H9 (cell line): ENCODE measurements around the gene ARID3C. TPM values are rescaled to one million over a fixed set of nuclear protein-coding genes. Genes with fewer than 3 reads are reported as not detected.

Source experiments
- DNase-seq: peaks from one replicate; pipeline ENCODE4 v3.0.0-alpha.2; 2017
- H2AFZ ChIP-seq: one replicate; pipeline ENCODE4 v1.6.1; 2013; ENCODE audit warnings: mild to moderate bottlenecking, low read length, control low read depth, moderate library complexity
- H2AK5ac ChIP-seq: 2 replicates; pipeline ENCODE4 v1.6.1; 2013; ENCODE audit warnings: low read length, control low read depth, mixed read lengths; ENCODE audit not compliant: insufficient read length
- H2BK120ac ChIP-seq: one replicate; pipeline ENCODE4 v1.6.1; 2013; ENCODE audit warnings: low read depth, mild to moderate bottlenecking, low read length, control low read depth, inconsistent platforms; ENCODE audit not compliant: poor library complexity, severe bottlenecking
- H2BK12ac ChIP-seq: 2 replicates; pipeline ENCODE4 v1.6.1; 2013; ENCODE audit warnings: low read length, control low read depth, mixed read lengths, low read depth; ENCODE audit not compliant: insufficient read length
- H2BK15ac ChIP-seq: 2 replicates; pipeline ENCODE4 v1.6.1; 2013; ENCODE audit warnings: low read depth, low read length, control low read depth
- H2BK20ac ChIP-seq: one replicate; pipeline ENCODE4 v1.6.1; 2013; ENCODE audit warnings: low read depth, mild to moderate bottlenecking, low read length, control low read depth, inconsistent platforms; ENCODE audit not compliant: poor library complexity, severe bottlenecking
- H2BK5ac ChIP-seq: 2 replicates; pipeline ENCODE4 v1.6.1; 2013; ENCODE audit warnings: low read length, control low read depth, mixed read lengths; ENCODE audit not compliant: insufficient read length
- H3K14ac ChIP-seq: 2 replicates; pipeline ENCODE4 v1.6.1; 2013; ENCODE audit warnings: low read length, control low read depth; ENCODE audit not compliant: insufficient read depth
- H3K18ac ChIP-seq: 2 replicates; pipeline ENCODE4 v1.6.1; 2013; ENCODE audit warnings: low read depth, mild to moderate bottlenecking, mixed read lengths, low read length, control low read depth; ENCODE audit not compliant: insufficient read length
- H3K23ac ChIP-seq: 2 replicates; pipeline ENCODE4 v1.6.1; 2013; ENCODE audit warnings: low read length, control low read depth, mixed read lengths, low read depth; ENCODE audit not compliant: insufficient read length
- H3K23me2 ChIP-seq: 2 replicates; pipeline ENCODE4 v1.6.1; 2013; ENCODE audit warnings: low read depth, mild to moderate bottlenecking, mixed read lengths, low read length, control low read depth; ENCODE audit not compliant: insufficient read length, poor library complexity, severe bottlenecking
- H3K27ac ChIP-seq: 2 replicates; pipeline ENCODE4 v1.5.1; 2013; ENCODE audit warnings: low read length, control low read depth, mixed read lengths, low read depth; ENCODE audit not compliant: insufficient read length
- H3K27me3 ChIP-seq: 2 replicates; pipeline ENCODE4 v1.6.1; 2013; ENCODE audit warnings: low read length, control low read depth, inconsistent platforms; ENCODE audit not compliant: insufficient read depth
- H3K4ac ChIP-seq: 2 replicates; pipeline ENCODE4 v1.6.1; 2013; ENCODE audit warnings: low read depth, mild to moderate bottlenecking, control low read depth, inconsistent platforms, low read length, moderate library complexity
- H3K4me1 ChIP-seq: 2 replicates; pipeline ENCODE4 v1.6.1; 2013; ENCODE audit warnings: low read length, control low read depth, inconsistent platforms; ENCODE audit not compliant: insufficient read depth
- H3K4me2 ChIP-seq: 2 replicates; pipeline ENCODE4 v1.6.1; 2013; ENCODE audit warnings: low read length, control low read depth, mixed read lengths; ENCODE audit not compliant: insufficient read length, insufficient read depth
- H3K56ac ChIP-seq: 2 replicates; pipeline ENCODE4 v1.6.1; 2013; ENCODE audit warnings: low read depth, mild to moderate bottlenecking, mixed read lengths, low read length, control low read depth; ENCODE audit not compliant: insufficient read length
- H3K79me1 ChIP-seq: 2 replicates; pipeline ENCODE4 v1.6.1; 2013; ENCODE audit warnings: low read depth, mild to moderate bottlenecking, moderate library complexity, low read length, control low read depth, inconsistent platforms; ENCODE audit not compliant: insufficient read depth, poor library complexity, severe bottlenecking
- H3K79me2 ChIP-seq: 2 replicates; pipeline ENCODE4 v1.6.1; 2013; ENCODE audit warnings: low read length, control low read depth, inconsistent platforms; ENCODE audit not compliant: insufficient read depth
- H3K9ac ChIP-seq: 2 replicates; pipeline ENCODE4 v1.6.1; 2013; ENCODE audit warnings: low read length, control low read depth, mixed read lengths; ENCODE audit not compliant: insufficient read length; ENCODE audit errors: extremely low read depth
- H3K9me3 ChIP-seq: one replicate; pipeline ENCODE4 v1.6.1; 2013; ENCODE audit warnings: low read depth, low read length, inconsistent platforms; ENCODE audit not compliant: control insufficient read depth
- H3T11ph ChIP-seq: one replicate; pipeline ENCODE4 v1.6.1; 2013; ENCODE audit warnings: mild to moderate bottlenecking, low read length, control low read depth, inconsistent platforms
- H4K20me1 ChIP-seq: one replicate; pipeline ENCODE4 v1.6.1; 2013; ENCODE audit not compliant: control insufficient read depth, insufficient read length, insufficient read depth
- H4K5ac ChIP-seq: 2 replicates; pipeline ENCODE4 v1.6.1; 2013; ENCODE audit warnings: low read depth, mild to moderate bottlenecking, mixed read lengths, low read length, control low read depth; ENCODE audit not compliant: insufficient read length
- H4K8ac ChIP-seq: replicated peaks from 2 replicates; pipeline ENCODE4 v1.6.1; 2013; ENCODE audit warnings: low read length, control low read depth, mixed read lengths, low read depth; ENCODE audit not compliant: insufficient read length
- H4K91ac ChIP-seq: 2 replicates; pipeline ENCODE4 v1.6.1; 2013; ENCODE audit warnings: low read depth, mild to moderate bottlenecking, moderate library complexity, mixed read lengths, low read length, control low read depth; ENCODE audit not compliant: insufficient read length
- H3K27ac Mint-ChIP-seq, 3 experiments: 2 replicates in 2 of 3; 3 replicates in 1 of 3; pipeline ENCODE4 v1.8.0; 2020 to 2021; ENCODE audit warnings: mixed read lengths in 3 of 3, mild to moderate bottlenecking in 1 of 3, moderate library complexity in 1 of 3
- H3K27me3 Mint-ChIP-seq: 2 replicates; pipeline ENCODE4 v1.8.0; 2021; ENCODE audit warnings: low read depth, mild to moderate bottlenecking, moderate library complexity, mixed read lengths
- H3K36me3 Mint-ChIP-seq, 3 experiments: 2 replicates in 2 of 3; 3 replicates in 1 of 3; pipeline ENCODE4 v1.8.0; 2020 to 2021; ENCODE audit warnings: low read depth in 3 of 3, mixed read lengths in 3 of 3; ENCODE audit not compliant: insufficient read depth in 1 of 3
- H3K4me1 Mint-ChIP-seq, 2 experiments: 2 replicates each; pipeline ENCODE4 v1.8.0; 2020; ENCODE audit warnings: mixed read lengths in 2 of 2
- H3K4me3 Mint-ChIP-seq, 2 experiments: 2 replicates in 1 of 2; 3 replicates in 1 of 2; pipeline ENCODE4 v1.8.0; 2020 to 2021; ENCODE audit warnings: mild to moderate bottlenecking in 2 of 2, mixed read lengths in 2 of 2, moderate library complexity in 1 of 2
- H3K9me3 Mint-ChIP-seq, 2 experiments: 2 replicates in 1 of 2; 3 replicates in 1 of 2; pipeline ENCODE4 v1.8.0; 2020; ENCODE audit warnings: mild to moderate bottlenecking in 2 of 2, mixed read lengths in 2 of 2, moderate library complexity in 1 of 2
- whole genome bisulfite sequencing: extraction: QIAGEN DNeasy Blood & Tissue Kit; methylation state at CpG from one replicate; pipeline ENCODE4 v1.1.7; 2013; ENCODE audit warnings: missing lambda C conversion rate, low lambda C conversion rate, mixed read lengths; ENCODE audit not compliant: insufficient read length; ENCODE audit errors: extremely low coverage; 5-methylcytosine and 5-hydroxymethylcytosine counted together
- total RNA-seq: library from RNA; stranded (reverse); gene quantifications from 2 replicates; pipeline ENCODE4 v1.2.1, GENCODE V29; 2021
- TF ChIP-seq, protein P1 (sequence below): fragments of 200-600 bp; sonication (generic); conservative IDR thresholded peaks from 3 replicates; pipeline ENCODE4 v1.8.0; 2021; ENCODE audit warnings: antibody characterized with exemption, mild to moderate bottlenecking

ARID3C gene
- total RNA-seq, 1 experiment from 2014 or later: not detected

DNA sequence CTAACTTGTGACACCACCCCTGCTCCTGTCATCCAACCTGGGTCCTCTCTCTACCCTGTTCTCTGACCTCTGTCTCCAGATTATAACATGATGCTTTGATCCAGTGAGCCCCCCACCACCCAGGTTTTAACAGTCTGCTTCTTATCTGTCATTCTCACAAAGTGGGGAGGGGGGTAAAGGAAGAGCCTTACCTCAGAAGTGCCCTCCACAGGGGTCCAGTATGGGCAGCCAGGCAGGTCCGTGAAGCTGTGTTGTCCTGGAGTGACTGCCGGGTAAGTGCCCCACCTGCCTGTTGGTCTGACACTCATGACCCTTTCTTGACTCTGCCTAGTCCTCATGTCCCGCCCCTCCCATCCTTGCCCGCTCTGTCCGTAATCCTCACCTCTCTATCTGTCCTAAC, 26.5 kb upstream of the ARID3C start:
- Histone ChIP-seq H3K4me1 (peaks cover 5% of the 10 kb centered on the region; the same call in 1 of the 2 replicates), H2AFZ (no peak overlapping the region), H3K4me2 (no peak overlapping the region), H3K18ac (no peak overlapping the region), H3K14ac (no peak overlapping the region), H2BK15ac (no peak overlapping the region), H4K91ac (no peak overlapping the region), H2BK5ac (no peak overlapping the region), H3K23ac (no peak overlapping the region), H2BK20ac (no peak overlapping the region), H2AK5ac (no peak overlapping the region), H2BK120ac (no peak overlapping the region), H3K9me3 (no peaks in the 10 kb centered on the region), H3K9ac (no peak overlapping the region), H3K56ac (no peak overlapping the region), H4K20me1 (peaks cover 3% of the 10 kb centered on the region), H3K4ac (no peak overlapping the region), H4K8ac (no peak overlapping the region), H3T11ph (no peak overlapping the region), H3K79me2 (no peaks in the 10 kb centered on the region), H3K27ac (no peak overlapping the region), H2BK12ac (no peak overlapping the region), H3K79me1 (no peaks in the 10 kb centered on the region), H3K23me2 (peaks cover 7% of the 10 kb centered on the region), H4K5ac (no peak overlapping the region), H3K27me3 (no peaks in the 10 kb centered on the region)
- no CpG with 5 or more reads among the region's 5 CpGs for WGBS
- no peak overlapping the region for H3K4me3 Mint-ChIP-seq
- no peak overlapping the region for H3K27ac Mint-ChIP-seq
- H3K4me1 Mint-ChIP-seq: peaks cover 30 to 42% of the 10 kb centered on the region in 2 experiments
- H3K36me3 Mint-ChIP-seq: peaks cover 0 to under 1% (median 0%) of the 10 kb centered on the region in 3 experiments; a peak in 2 of 7 replicates
- peaks cover 6% of the 10 kb centered on the region for H3K27me3 Mint-ChIP-seq
- DNase-seq: no peak
- no peaks in the 10 kb centered on the region for H3K9me3 Mint-ChIP-seq
- TF ChIP-seq, protein P1, sequence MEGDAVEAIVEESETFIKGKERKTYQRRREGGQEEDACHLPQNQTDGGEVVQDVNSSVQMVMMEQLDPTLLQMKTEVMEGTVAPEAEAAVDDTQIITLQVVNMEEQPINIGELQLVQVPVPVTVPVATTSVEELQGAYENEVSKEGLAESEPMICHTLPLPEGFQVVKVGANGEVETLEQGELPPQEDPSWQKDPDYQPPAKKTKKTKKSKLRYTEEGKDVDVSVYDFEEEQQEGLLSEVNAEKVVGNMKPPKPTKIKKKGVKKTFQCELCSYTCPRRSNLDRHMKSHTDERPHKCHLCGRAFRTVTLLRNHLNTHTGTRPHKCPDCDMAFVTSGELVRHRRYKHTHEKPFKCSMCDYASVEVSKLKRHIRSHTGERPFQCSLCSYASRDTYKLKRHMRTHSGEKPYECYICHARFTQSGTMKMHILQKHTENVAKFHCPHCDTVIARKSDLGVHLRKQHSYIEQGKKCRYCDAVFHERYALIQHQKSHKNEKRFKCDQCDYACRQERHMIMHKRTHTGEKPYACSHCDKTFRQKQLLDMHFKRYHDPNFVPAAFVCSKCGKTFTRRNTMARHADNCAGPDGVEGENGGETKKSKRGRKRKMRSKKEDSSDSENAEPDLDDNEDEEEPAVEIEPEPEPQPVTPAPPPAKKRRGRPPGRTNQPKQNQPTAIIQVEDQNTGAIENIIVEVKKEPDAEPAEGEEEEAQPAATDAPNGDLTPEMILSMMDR: no peak
